K562 (cell line): ENCODE data around the gene ENC1. TPM values are rescaled to one million over a fixed set of nuclear protein-coding genes. Genes with fewer than 3 reads are reported as not detected.

Source experiments
- EGR1 ChIP-seq: fragments of 450-650 bp; conservative IDR thresholded peaks from 2 replicates; pipeline ENCODE4 v1.6.1; 2017; ENCODE audit warnings: mild to moderate bottlenecking
- HDAC2 ChIP-seq: fragments of 450-650 bp; IDR thresholded peaks from 2 replicates; pipeline ENCODE4 v1.6.1; 2016; ENCODE audit warnings: mild to moderate bottlenecking
- RAD51 ChIP-seq: fragments of 450-650 bp; IDR thresholded peaks from 2 replicates; pipeline ENCODE4 v1.7.1; 2016; ENCODE audit warnings: low read depth, mild to moderate bottlenecking, borderline replicate concordance
- polyA plus RNA-seq, 8 experiments: library from polyadenylated mRNA; depleted of rRNA in 4 of 8; stranded (reverse) in 5 of 8; unstranded in 3 of 8; fragments of >200 nt; fragmentation: Nextera tagmentation in 2 of 8; fragmentation: Illumina TruSeq in 1 of 8; extraction: Ambion mirVana in 2 of 8; extraction: Trizol in 1 of 8; gene quantifications; 2 replicates each; pipeline versions ENCODE4 v1.2.1 to v1.2.3, GENCODE V29; 2011 to 2014; ENCODE audit warnings: inconsistent platforms in 1 of 8, missing spikeins in 1 of 8
- total RNA-seq, 7 experiments: library from RNA; depleted of rRNA in 6 of 7; stranded (reverse); fragments of >200 nt in 6 of 7; fragmentation: Illumina TruSeq in 2 of 7; extraction: Trizol in 2 of 7; gene quantifications; 2 replicates each; pipeline versions ENCODE4 v1.2.1 to v1.2.3, GENCODE V29; 2011 to 2021; ENCODE audit warnings: low replicate concordance in 1 of 7
- TF ChIP-seq, protein P1 (sequence below): sonication (generic); formaldehyde crosslinking; IDR thresholded peaks from 2 replicates; pipeline ENCODE4 v1.8.0; 2022; ENCODE audit warnings: mild to moderate bottlenecking, missing genetic modification reagents, borderline replicate concordance
- TF ChIP-seq, protein P2 (sequence below), 2 experiments: fragments of 250-450 bp in 1 of 2; fragments of 450-650 bp in 1 of 2; sonication (Bioruptor Pico) in 1 of 2; IDR thresholded peaks; 2 replicates each; pipeline versions ENCODE4 v1.6.1 to v1.8.0; 2016 to 2021; ENCODE audit warnings: mild to moderate bottlenecking in 2 of 2, moderate library complexity in 2 of 2, missing compliant biosample characterization in 1 of 2, missing genetic modification characterization in 1 of 2
- TF ChIP-seq, protein P3 (sequence below): fragments of 450-650 bp; IDR thresholded peaks from 2 replicates; pipeline ENCODE4 v1.6.1; 2016
- TF ChIP-seq, protein P4 (sequence below): fragments of 200-600 bp; sonication (generic); IDR thresholded peaks from one replicate; pipeline ENCODE4 v1.6.1; 2012; ENCODE audit warnings: mild to moderate bottlenecking, low read depth, low read length, inconsistent platforms
- TF ChIP-seq, protein P5 (sequence below): fragments of 450-650 bp; formaldehyde crosslinking; IDR thresholded peaks from 2 replicates; pipeline ENCODE4 v1.4.0; 2020; ENCODE audit warnings: mild to moderate bottlenecking

Gene ENC1
- total and polyA plus RNA-seq, 9 of the 15 experiments (the other 6 are each of a cell fraction or from before 2014, with no cell fraction given), result 0.17 to 3.2 (median 0.97) TPM

DNA sequence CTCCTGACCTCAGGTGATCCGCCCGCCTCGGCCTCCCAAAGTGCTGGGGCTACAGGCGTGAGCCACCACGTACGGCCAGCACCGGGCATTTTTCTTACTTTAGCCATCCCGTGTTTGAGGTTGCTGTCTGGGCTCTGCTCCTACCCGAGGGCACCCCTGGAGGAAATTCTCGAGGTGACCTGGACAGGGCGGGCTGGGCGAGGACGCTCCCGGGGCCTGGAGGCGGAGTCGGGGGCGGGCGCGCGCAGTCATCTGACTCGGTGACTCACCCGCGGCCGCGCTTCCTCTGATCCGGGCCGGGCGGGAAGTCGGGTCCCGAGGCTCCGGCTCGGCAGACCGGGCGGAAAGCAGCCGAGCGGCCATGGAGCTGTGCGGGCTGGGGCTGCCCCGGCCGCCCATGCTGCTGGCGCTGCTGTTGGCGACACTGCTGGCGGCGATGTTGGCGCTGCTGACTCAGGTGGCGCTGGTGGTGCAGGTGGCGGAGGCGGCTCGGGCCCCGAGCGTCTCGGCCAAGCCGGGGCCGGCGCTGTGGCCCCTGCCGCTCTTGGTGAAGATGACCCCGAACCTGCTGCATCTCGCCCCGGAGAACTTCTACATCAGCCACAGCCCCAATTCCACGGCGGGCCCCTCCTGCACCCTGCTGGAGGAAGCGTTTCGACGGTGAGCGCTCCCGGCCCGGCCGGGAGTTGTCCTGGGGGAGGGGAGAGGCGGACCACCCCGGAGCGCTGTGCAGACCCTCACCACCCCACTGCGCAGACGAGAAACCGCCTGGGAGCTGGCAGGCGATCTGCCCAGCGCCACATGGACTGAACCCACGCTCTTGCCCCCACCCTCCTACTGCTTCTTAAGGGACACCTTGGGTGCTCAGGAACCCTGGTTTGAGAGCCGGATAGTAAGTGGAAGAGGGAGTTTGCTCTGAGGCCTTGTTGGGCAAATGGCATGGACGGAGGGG lies 44.6 kb upstream of the ENC1 start, which contains the start of gene HEXB (continued):
- TF ChIP-seq RAD51 (peak; percentile 76; the same call in 1 of the 2 replicates), EGR1 (peak; percentile 63), HDAC2 (0 out of 2 replicates have a peak, but pooled peaks have one; percentile 35)
- TF ChIP-seq, protein P1, sequence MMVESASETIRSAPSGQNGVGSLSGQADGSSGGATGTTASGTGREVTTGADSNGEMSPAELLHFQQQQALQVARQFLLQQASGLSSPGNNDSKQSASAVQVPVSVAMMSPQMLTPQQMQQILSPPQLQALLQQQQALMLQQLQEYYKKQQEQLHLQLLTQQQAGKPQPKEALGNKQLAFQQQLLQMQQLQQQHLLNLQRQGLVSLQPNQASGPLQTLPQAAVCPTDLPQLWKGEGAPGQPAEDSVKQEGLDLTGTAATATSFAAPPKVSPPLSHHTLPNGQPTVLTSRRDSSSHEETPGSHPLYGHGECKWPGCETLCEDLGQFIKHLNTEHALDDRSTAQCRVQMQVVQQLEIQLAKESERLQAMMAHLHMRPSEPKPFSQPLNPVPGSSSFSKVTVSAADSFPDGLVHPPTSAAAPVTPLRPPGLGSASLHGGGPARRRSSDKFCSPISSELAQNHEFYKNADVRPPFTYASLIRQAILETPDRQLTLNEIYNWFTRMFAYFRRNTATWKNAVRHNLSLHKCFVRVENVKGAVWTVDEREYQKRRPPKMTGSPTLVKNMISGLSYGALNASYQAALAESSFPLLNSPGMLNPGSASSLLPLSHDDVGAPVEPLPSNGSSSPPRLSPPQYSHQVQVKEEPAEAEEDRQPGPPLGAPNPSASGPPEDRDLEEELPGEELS (CRISPR knock-in tag), result peak; percentile 55; the same call in 1 of the 2 replicates
- TF ChIP-seq, protein P2, sequence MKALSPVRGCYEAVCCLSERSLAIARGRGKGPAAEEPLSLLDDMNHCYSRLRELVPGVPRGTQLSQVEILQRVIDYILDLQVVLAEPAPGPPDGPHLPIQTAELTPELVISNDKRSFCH (CRISPR knock-in tag; IDR thresholded peaks at IDR 0.05), result no peak
- TF ChIP-seq, protein P2 (tag; IDR thresholded peaks at IDR 0.05), result no peak
- TF ChIP-seq, protein P3, sequence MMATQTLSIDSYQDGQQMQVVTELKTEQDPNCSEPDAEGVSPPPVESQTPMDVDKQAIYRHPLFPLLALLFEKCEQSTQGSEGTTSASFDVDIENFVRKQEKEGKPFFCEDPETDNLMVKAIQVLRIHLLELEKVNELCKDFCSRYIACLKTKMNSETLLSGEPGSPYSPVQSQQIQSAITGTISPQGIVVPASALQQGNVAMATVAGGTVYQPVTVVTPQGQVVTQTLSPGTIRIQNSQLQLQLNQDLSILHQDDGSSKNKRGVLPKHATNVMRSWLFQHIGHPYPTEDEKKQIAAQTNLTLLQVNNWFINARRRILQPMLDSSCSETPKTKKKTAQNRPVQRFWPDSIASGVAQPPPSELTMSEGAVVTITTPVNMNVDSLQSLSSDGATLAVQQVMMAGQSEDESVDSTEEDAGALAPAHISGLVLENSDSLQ, result no peak
- TF ChIP-seq, protein P4, sequence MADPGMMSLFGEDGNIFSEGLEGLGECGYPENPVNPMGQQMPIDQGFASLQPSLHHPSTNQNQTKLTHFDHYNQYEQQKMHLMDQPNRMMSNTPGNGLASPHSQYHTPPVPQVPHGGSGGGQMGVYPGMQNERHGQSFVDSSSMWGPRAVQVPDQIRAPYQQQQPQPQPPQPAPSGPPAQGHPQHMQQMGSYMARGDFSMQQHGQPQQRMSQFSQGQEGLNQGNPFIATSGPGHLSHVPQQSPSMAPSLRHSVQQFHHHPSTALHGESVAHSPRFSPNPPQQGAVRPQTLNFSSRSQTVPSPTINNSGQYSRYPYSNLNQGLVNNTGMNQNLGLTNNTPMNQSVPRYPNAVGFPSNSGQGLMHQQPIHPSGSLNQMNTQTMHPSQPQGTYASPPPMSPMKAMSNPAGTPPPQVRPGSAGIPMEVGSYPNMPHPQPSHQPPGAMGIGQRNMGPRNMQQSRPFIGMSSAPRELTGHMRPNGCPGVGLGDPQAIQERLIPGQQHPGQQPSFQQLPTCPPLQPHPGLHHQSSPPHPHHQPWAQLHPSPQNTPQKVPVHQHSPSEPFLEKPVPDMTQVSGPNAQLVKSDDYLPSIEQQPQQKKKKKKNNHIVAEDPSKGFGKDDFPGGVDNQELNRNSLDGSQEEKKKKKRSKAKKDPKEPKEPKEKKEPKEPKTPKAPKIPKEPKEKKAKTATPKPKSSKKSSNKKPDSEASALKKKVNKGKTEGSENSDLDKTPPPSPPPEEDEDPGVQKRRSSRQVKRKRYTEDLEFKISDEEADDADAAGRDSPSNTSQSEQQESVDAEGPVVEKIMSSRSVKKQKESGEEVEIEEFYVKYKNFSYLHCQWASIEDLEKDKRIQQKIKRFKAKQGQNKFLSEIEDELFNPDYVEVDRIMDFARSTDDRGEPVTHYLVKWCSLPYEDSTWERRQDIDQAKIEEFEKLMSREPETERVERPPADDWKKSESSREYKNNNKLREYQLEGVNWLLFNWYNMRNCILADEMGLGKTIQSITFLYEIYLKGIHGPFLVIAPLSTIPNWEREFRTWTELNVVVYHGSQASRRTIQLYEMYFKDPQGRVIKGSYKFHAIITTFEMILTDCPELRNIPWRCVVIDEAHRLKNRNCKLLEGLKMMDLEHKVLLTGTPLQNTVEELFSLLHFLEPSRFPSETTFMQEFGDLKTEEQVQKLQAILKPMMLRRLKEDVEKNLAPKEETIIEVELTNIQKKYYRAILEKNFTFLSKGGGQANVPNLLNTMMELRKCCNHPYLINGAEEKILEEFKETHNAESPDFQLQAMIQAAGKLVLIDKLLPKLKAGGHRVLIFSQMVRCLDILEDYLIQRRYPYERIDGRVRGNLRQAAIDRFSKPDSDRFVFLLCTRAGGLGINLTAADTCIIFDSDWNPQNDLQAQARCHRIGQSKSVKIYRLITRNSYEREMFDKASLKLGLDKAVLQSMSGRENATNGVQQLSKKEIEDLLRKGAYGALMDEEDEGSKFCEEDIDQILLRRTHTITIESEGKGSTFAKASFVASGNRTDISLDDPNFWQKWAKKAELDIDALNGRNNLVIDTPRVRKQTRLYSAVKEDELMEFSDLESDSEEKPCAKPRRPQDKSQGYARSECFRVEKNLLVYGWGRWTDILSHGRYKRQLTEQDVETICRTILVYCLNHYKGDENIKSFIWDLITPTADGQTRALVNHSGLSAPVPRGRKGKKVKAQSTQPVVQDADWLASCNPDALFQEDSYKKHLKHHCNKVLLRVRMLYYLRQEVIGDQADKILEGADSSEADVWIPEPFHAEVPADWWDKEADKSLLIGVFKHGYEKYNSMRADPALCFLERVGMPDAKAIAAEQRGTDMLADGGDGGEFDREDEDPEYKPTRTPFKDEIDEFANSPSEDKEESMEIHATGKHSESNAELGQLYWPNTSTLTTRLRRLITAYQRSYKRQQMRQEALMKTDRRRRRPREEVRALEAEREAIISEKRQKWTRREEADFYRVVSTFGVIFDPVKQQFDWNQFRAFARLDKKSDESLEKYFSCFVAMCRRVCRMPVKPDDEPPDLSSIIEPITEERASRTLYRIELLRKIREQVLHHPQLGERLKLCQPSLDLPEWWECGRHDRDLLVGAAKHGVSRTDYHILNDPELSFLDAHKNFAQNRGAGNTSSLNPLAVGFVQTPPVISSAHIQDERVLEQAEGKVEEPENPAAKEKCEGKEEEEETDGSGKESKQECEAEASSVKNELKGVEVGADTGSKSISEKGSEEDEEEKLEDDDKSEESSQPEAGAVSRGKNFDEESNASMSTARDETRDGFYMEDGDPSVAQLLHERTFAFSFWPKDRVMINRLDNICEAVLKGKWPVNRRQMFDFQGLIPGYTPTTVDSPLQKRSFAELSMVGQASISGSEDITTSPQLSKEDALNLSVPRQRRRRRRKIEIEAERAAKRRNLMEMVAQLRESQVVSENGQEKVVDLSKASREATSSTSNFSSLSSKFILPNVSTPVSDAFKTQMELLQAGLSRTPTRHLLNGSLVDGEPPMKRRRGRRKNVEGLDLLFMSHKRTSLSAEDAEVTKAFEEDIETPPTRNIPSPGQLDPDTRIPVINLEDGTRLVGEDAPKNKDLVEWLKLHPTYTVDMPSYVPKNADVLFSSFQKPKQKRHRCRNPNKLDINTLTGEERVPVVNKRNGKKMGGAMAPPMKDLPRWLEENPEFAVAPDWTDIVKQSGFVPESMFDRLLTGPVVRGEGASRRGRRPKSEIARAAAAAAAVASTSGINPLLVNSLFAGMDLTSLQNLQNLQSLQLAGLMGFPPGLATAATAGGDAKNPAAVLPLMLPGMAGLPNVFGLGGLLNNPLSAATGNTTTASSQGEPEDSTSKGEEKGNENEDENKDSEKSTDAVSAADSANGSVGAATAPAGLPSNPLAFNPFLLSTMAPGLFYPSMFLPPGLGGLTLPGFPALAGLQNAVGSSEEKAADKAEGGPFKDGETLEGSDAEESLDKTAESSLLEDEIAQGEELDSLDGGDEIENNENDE, result no peak
- TF ChIP-seq, protein P5, sequence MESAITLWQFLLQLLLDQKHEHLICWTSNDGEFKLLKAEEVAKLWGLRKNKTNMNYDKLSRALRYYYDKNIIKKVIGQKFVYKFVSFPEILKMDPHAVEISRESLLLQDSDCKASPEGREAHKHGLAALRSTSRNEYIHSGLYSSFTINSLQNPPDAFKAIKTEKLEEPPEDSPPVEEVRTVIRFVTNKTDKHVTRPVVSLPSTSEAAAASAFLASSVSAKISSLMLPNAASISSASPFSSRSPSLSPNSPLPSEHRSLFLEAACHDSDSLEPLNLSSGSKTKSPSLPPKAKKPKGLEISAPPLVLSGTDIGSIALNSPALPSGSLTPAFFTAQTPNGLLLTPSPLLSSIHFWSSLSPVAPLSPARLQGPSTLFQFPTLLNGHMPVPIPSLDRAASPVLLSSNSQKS (CRISPR knock-in tag), result no peak
